Sciatic nerve (tissue), 2 donors: Measurements from ENCODE around the gene OR2T11. TPM values are rescaled to one million over a fixed set of nuclear protein-coding genes. Genes with fewer than 3 reads are reported as not detected.
"Not testable (repeated sequence)": the region's sequence is repeated elsewhere in the genome, so short reads cannot be mapped to it uniquely, and the experiment has no call there.

Source experiments
- ATAC-seq: fragments of 200-7000 bp; cut with Tn5 transposase; one replicate; pipeline ENCODE4 v1.9.1; 2020; ENCODE audit warnings: mild to moderate bottlenecking, moderate library complexity
- DNase-seq: peaks from one replicate; pipeline ENCODE4 v3.0.0-alpha.2; 2020; ENCODE audit warnings: low spot score
- intact Hi-C: fragments of 100-400 bp; cut with DNase I; formaldehyde crosslinking; loops from one replicate; pipeline ENCODE4 v1.14.2; 2022
- total RNA-seq: library from RNA; stranded (reverse); fragmentation: NEBNext Ultra II Directional; extraction: Animal tissue kit (Norgen Biotek cat#: 25700); gene quantifications from one replicate; pipeline ENCODE4 v1.2.1, GENCODE V29; 2021
- donor health status: DM: no; HTN: no; CAD: no.
- donor health status: DM: no; HTN: no; CAD: no.

The OR2T11 gene
- total RNA-seq, 1 donor from 2014 or later, result not detected

GRCh38 chr1:248625166-248625565, 9.7 kb downstream of the OR2T11 start:
- intact Hi-C loops, result no loop called here
- DNase-seq (no peak), ATAC-seq (no peak)

DNA sequence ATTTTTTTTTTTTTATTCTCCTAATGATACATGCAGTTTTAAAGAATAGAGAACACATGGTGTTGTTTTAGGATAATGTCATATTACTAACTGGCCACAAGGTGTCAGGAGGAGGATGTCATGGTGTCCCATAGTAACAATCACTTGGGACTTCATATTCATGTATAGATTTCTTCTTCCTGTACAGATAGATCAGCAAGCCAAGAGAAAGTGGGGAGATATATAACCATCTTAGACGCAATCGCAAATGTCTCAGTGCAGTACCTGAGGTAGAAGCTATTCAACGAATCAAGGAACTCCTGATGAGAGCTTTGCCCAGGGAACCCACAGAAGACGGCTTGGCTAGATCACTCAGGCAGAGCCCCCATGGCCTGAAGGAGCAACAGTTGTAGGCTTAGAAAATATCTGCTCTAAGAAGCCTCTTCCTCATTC, 12.3 kb downstream of the OR2T11 start:
- intact Hi-C loops, result no loop called here
- no peak for DNase-seq
- no peak for ATAC-seq

- ATAC-seq, result no peak
- intact Hi-C loops, result no loop called here
- DNase-seq, result no peak
Observed at GRCh38 chr1:248621770-248622169, 13.1 kb downstream of the OR2T11 start.

GRCh38 chr1:248618878-248619277, 16.0 kb downstream of the OR2T11 start:
- no peak for ATAC-seq

DNA sequence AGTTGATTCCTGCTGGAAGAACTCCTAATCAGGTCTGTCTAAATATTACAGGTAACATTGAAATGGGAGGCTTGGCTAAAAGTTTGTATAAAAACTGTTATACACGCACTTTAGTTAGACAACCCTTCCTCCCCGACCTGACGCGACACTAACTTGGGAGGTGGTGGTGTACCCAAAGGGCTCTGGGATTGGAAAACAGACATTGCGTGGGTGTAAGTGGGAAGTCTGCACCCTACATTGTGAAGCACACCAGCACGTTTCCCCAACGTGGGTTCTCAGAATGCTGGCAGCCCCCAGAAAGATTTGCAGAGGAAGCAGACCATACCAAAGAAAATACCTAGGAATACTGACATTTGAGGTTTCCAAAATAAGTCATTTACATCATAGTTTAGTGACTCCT, 16.8 kb downstream of the OR2T11 start:
- DNase-seq (no peak), ATAC-seq (no peak)
- intact Hi-C loops, result no loop called here

More at GRCh38 chr1:248618878-248619277, 16.0 kb downstream of the OR2T11 start:
- intact Hi-C loops, result no loop called here
- peak; percentile 72 for DNase-seq

- ATAC-seq (no peak), DNase-seq (no peak)
- intact Hi-C loops, result no loop called here
Observed at GRCh38 chr1:248613742-248614141, 21.1 kb downstream of the OR2T11 start.

DNA sequence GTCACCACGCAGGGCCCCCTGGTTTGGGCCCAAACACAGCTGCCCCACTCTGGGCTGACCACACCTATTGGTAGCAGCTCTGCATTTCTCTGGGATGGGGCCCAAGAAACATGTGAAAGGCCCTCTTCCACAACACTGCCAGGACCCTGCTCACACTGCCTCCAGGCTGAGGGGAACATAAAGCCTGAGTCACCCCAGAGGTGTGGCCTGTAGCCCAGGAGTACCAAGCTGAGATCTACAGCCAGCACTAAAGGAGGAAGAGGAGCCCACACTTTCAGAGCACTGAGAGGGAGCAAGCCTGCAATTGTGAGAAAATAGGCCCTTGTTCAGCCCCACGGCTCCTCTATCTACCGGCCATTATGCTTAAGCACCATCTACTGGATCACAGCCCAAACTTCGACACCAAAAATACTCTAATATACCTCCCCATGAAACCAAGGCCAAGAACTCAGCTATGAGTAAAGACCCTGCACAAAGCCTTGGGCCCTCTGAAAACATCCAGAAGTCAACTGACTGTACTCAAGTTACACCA, 22.9 kb downstream of the OR2T11 start:
- intact Hi-C loops, result no loop called here
- ATAC-seq, result no peak
- no peak for DNase-seq

GRCh38 chr1:248610301-248610700, 24.6 kb downstream of the OR2T11 start:
- ATAC-seq, result no peak
- intact Hi-C loops, result no loop called here
- no peak for DNase-seq

GRCh38 chr1:248599396-248599795, 35.5 kb downstream of the OR2T11 start:
- DNase-seq (no peak), ATAC-seq (no peak)
- intact Hi-C loops, result no loop called here

- no peak for ATAC-seq
- DNase-seq, result no peak
- intact Hi-C loops, result no loop called here
Observed at GRCh38 chr1:248597589-248597988, 37.3 kb downstream of the OR2T11 start, which contains the start of gene OR2T10. Gene OR2T10 (minus strand): TSS chr1:248597700. CDS start chr1:248593768, 3,932 bp downstream.

DNA sequence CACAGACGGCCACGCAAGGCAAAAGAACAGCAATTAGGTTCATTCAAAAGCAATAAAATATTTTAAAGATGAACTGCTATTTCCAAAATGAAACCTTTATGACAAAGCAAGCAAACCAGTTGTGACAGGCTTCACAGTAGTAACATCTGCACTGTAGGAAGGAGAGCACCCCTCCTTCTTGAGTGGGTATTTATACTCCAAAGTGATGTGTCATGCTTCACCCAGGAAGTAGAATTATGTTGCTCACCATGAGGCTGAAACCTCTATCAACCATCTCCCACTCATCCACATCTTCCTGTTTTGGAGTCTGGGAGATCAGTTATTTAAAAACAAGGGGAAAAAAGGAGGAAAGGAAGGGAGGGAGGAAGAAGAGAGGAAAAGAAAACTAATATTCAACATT, 38.3 kb downstream of the OR2T11 start:
- ATAC-seq, result no peak
- intact Hi-C loops, result no loop called here
- DNase-seq, result no peak

GRCh38 chr1:248593226-248593625, 41.7 kb downstream of the OR2T11 start:
- intact Hi-C loops, result no loop called here
- DNase-seq (no peak), ATAC-seq (no peak)

- ATAC-seq, result no peak
- intact Hi-C loops, result no loop called here
- no peak for DNase-seq
Observed at GRCh38 chr1:248592655-248593054, 42.2 kb downstream of the OR2T11 start.

DNA sequence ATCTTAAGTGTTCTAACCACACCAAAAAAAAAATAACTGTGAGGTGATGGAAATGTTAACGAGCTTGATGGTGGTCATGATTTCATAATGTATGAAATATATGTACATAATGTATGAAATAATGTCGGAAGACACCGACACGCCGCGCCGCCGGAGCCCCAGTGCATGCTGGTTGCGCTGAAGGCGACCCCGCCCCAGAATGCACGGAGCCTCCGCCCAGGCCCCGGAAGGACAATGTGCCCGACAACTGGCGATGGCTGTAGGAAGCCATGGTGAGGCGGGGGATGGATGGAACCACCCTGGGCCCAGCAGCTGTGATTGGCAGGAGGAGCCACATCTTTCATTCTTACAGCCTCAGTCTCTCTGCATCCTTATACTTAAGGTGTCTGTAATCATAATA, 44.8 kb downstream of the OR2T11 start:
- no peak for ATAC-seq
- no peak for DNase-seq
- intact Hi-C loops, result no loop called here

- intact Hi-C loops, result no loop called here
- ATAC-seq, result no peak
- DNase-seq, result no peak
Observed at GRCh38 chr1:248589334-248589733, 45.6 kb downstream of the OR2T11 start.

GRCh38 chr1:248585266-248585665, 49.6 kb downstream of the OR2T11 start:
- ATAC-seq, result no peak
- DNase-seq, result no peak
- intact Hi-C loops, result no loop called here

- intact Hi-C loops, result no loop called here
- DNase-seq (no peak), ATAC-seq (no peak)
Observed at GRCh38 chr1:248576260-248576980, 58.5 kb downstream of the OR2T11 start.

DNA sequence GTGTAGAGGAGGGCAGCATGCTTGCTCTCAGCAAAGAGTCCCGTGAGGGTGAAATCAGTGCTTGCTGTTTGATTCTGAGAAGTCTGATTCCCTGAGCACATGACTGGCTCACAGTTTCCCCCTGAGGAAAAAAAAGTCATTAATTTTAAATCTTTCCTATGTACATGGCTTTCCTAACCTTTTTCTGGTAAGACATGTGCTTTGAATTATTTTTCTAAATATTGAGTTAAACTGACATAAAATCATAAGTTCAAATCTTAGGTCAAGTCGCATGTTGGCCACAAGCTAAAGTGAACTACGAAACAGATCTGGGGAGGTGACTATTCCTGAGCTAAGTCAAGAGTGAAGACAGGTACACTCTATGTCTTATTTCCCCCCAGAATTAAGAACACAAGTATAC, 60.2 kb downstream of the OR2T11 start, which contains the start of gene OR2T34:
Gene OR2T34, minus strand, starts transcription at position 101 of the 400 bp plus-strand sequence. Its CDS starts 0 bp downstream, at position 101.
- intact Hi-C loops, ATAC-seq, DNase-seq: not testable (repeated sequence)

- intact Hi-C loops, DNase-seq, ATAC-seq: not testable (repeated sequence)
Observed at GRCh38 chr1:248573856-248574255, 61.0 kb downstream of the OR2T11 start.
